Activated naive CD8-positive, alpha-beta T cell treated with anti-CD3 and anti-CD28 coated beads for 36 hours (primary cell): ENCODE data around the gene CCDC85C. TPM values are rescaled to one million over a fixed set of nuclear protein-coding genes. Genes with fewer than 3 reads are reported as not detected.
A peak's percentile ranks its signal among the peaks of the same experiment; 100 is the strongest.
"Not testable (repeated sequence)": the region's sequence is repeated elsewhere in the genome, so short reads cannot be mapped to it uniquely, and the experiment has no call there.

Source experiments
- DNase-seq: peaks from one replicate; pipeline ENCODE4 v3.0.0; 2021
- H3K27ac Mint-ChIP-seq: one replicate; pipeline ENCODE4 v1.8.0; 2022; ENCODE audit warnings: mild to moderate bottlenecking, moderate library complexity, mixed read lengths
- H3K27me3 Mint-ChIP-seq: one replicate; pipeline ENCODE4 v1.8.0; 2022; ENCODE audit warnings: mild to moderate bottlenecking, mixed read lengths
- H3K36me3 Mint-ChIP-seq: one replicate; pipeline ENCODE4 v1.8.0; 2021; ENCODE audit warnings: mild to moderate bottlenecking, mixed read lengths
- H3K4me1 Mint-ChIP-seq: one replicate; pipeline ENCODE4 v1.8.0; 2021; ENCODE audit warnings: mixed read lengths
- H3K4me3 Mint-ChIP-seq: one replicate; pipeline ENCODE4 v1.8.0; 2022; ENCODE audit warnings: mild to moderate bottlenecking, moderate library complexity, mixed read lengths
- H3K9me3 Mint-ChIP-seq: one replicate; pipeline ENCODE4 v1.8.0; 2022; ENCODE audit warnings: mixed read lengths
- total RNA-seq, 2 experiments: library from RNA; stranded (reverse); gene quantifications; one replicate each; pipeline ENCODE4 v1.2.3, GENCODE V29; 2021

The CCDC85C gene
- total RNA-seq = 1 to 10 TPM; 6.3 to 8.9 TPM

GRCh38 chr14:99603471-99604277 lies at the start of gene CCDC85C:
Gene CCDC85C, minus strand, starts transcription at chr14:99604207. Its CDS starts 248 bp downstream, at chr14:99603959.
- H3K9me3 Mint-ChIP-seq = no peaks in the 10 kb centered on the region
- no peaks in the 10 kb centered on the region for H3K36me3 Mint-ChIP-seq
- H3K4me1 Mint-ChIP-seq = peaks cover 21% of the 10 kb centered on the region
- peak; percentile 65 for DNase-seq
- H3K4me3 Mint-ChIP-seq = peak within 1 kb of the TSS; percentile 86
- peaks cover 6% of the 10 kb centered on the region for H3K27me3 Mint-ChIP-seq
- peak within 1 kb of the TSS; percentile 76 for H3K27ac Mint-ChIP-seq

- Mint-ChIP-seq H3K27me3 (peaks cover 45% of the 10 kb centered on the region), H3K27ac (no peak overlapping the region), H3K4me3 (no peak overlapping the region), H3K9me3 (no peaks in the 10 kb centered on the region), H3K36me3 (no peaks in the 10 kb centered on the region), H3K4me1 (no peaks in the 10 kb centered on the region)
- DNase-seq = no peak
Measured at GRCh38 chr14:99651953-99652746, 48.1 kb upstream of the CCDC85C start.

- DNase-seq = no peak
- peaks cover 39% of the 10 kb centered on the region for H3K27me3 Mint-ChIP-seq
- no peak overlapping the region for H3K27ac Mint-ChIP-seq
- H3K4me3 Mint-ChIP-seq = no peak overlapping the region
- no peaks in the 10 kb centered on the region for H3K4me1 Mint-ChIP-seq
- H3K9me3 Mint-ChIP-seq = no peaks in the 10 kb centered on the region
- H3K36me3 Mint-ChIP-seq = no peaks in the 10 kb centered on the region
Measured at GRCh38 chr14:99650189-99650588, 46.2 kb upstream of the CCDC85C start.

GRCh38 chr14:99649643-99650042 lies 45.6 kb upstream of the CCDC85C start:
- Mint-ChIP-seq H3K4me3 (no peak overlapping the region), H3K9me3 (no peaks in the 10 kb centered on the region), H3K36me3 (no peaks in the 10 kb centered on the region), H3K27me3 (peaks cover 38% of the 10 kb centered on the region), H3K4me1 (no peaks in the 10 kb centered on the region), H3K27ac (no peak overlapping the region)
- DNase-seq = no peak

- DNase-seq = no peak
- Mint-ChIP-seq H3K9me3 (no peaks in the 10 kb centered on the region), H3K36me3 (no peaks in the 10 kb centered on the region), H3K4me3 (no peak overlapping the region), H3K27me3 (peaks cover 39% of the 10 kb centered on the region), H3K4me1 (no peaks in the 10 kb centered on the region), H3K27ac (no peak overlapping the region)
Measured at GRCh38 chr14:99649219-99649618, 45.2 kb upstream of the CCDC85C start.

- Mint-ChIP-seq H3K36me3 (no peaks in the 10 kb centered on the region), H3K4me1 (no peaks in the 10 kb centered on the region), H3K27me3 (peaks cover 41% of the 10 kb centered on the region), H3K9me3 (no peaks in the 10 kb centered on the region), H3K4me3 (no peak overlapping the region), H3K27ac (no peak overlapping the region)
- no peak for DNase-seq
Measured at GRCh38 chr14:99648027-99648784, 44.2 kb upstream of the CCDC85C start.

- Mint-ChIP-seq H3K27ac (no peak overlapping the region), H3K9me3 (no peaks in the 10 kb centered on the region), H3K4me1 (no peaks in the 10 kb centered on the region), H3K4me3 (no peak overlapping the region), H3K27me3 (peaks cover 42% of the 10 kb centered on the region), H3K36me3 (no peaks in the 10 kb centered on the region)
- no peak for DNase-seq
Measured at GRCh38 chr14:99647411-99647810, 43.4 kb upstream of the CCDC85C start.

- H3K4me3 Mint-ChIP-seq = peak overlapping the region; percentile 18
- H3K4me1 Mint-ChIP-seq = no peaks in the 10 kb centered on the region
- H3K27ac Mint-ChIP-seq = no peak overlapping the region
- no peak for DNase-seq
- H3K36me3 Mint-ChIP-seq = no peaks in the 10 kb centered on the region
- no peaks in the 10 kb centered on the region for H3K9me3 Mint-ChIP-seq
- H3K27me3 Mint-ChIP-seq = peaks cover 34% of the 10 kb centered on the region
Measured at GRCh38 chr14:99645545-99646505, 41.8 kb upstream of the CCDC85C start.

- no peaks in the 10 kb centered on the region for H3K9me3 Mint-ChIP-seq
- H3K4me3 Mint-ChIP-seq = peak within 1 kb of the TSS; percentile 18
- DNase-seq = no peak
- peaks cover 32% of the 10 kb centered on the region for H3K27me3 Mint-ChIP-seq
- no peak within 1 kb of the TSS for H3K27ac Mint-ChIP-seq
- no peaks in the 10 kb centered on the region for H3K36me3 Mint-ChIP-seq
- no peaks in the 10 kb centered on the region for H3K4me1 Mint-ChIP-seq
Measured at GRCh38 chr14:99644723-99645544, 40.9 kb upstream of the CCDC85C start, which contains the start of gene HHIPL1. Gene HHIPL1, plus strand, starts transcription at chr14:99645129. Its CDS starts 79 bp downstream, at chr14:99645208.

- no peaks in the 10 kb centered on the region for H3K4me1 Mint-ChIP-seq
- no peaks in the 10 kb centered on the region for H3K36me3 Mint-ChIP-seq
- H3K27ac Mint-ChIP-seq = no peak overlapping the region
- no peaks in the 10 kb centered on the region for H3K9me3 Mint-ChIP-seq
- no peak for DNase-seq
- no peak overlapping the region for H3K4me3 Mint-ChIP-seq
- peaks cover 32% of the 10 kb centered on the region for H3K27me3 Mint-ChIP-seq
Measured at GRCh38 chr14:99644035-99644587, 40.1 kb upstream of the CCDC85C start.

GRCh38 chr14:99643343-99643742 lies 39.3 kb upstream of the CCDC85C start:
- Mint-ChIP-seq H3K27me3 (peaks cover 32% of the 10 kb centered on the region), H3K36me3 (no peaks in the 10 kb centered on the region), H3K9me3 (no peaks in the 10 kb centered on the region), H3K27ac (no peak overlapping the region), H3K4me3 (no peak overlapping the region), H3K4me1 (no peaks in the 10 kb centered on the region)
- DNase-seq = no peak

- H3K27me3 Mint-ChIP-seq = peaks cover 29% of the 10 kb centered on the region
- not testable (repeated sequence) for DNase-seq, H3K27ac Mint-ChIP-seq, H3K4me3 Mint-ChIP-seq, H3K4me1 Mint-ChIP-seq, H3K36me3 Mint-ChIP-seq, H3K9me3 Mint-ChIP-seq
Measured at GRCh38 chr14:99642771-99643170, 38.8 kb upstream of the CCDC85C start.

GRCh38 chr14:99637624-99638023 lies 33.6 kb upstream of the CCDC85C start:
- H3K27me3 Mint-ChIP-seq = no peaks in the 10 kb centered on the region
- no peak overlapping the region for H3K4me3 Mint-ChIP-seq
- no peaks in the 10 kb centered on the region for H3K9me3 Mint-ChIP-seq
- no peaks in the 10 kb centered on the region for H3K4me1 Mint-ChIP-seq
- DNase-seq = no peak
- H3K36me3 Mint-ChIP-seq = no peaks in the 10 kb centered on the region
- H3K27ac Mint-ChIP-seq = no peak overlapping the region
